ENCODE results near the gene BNC2.

The BNC2 gene

DNA sequence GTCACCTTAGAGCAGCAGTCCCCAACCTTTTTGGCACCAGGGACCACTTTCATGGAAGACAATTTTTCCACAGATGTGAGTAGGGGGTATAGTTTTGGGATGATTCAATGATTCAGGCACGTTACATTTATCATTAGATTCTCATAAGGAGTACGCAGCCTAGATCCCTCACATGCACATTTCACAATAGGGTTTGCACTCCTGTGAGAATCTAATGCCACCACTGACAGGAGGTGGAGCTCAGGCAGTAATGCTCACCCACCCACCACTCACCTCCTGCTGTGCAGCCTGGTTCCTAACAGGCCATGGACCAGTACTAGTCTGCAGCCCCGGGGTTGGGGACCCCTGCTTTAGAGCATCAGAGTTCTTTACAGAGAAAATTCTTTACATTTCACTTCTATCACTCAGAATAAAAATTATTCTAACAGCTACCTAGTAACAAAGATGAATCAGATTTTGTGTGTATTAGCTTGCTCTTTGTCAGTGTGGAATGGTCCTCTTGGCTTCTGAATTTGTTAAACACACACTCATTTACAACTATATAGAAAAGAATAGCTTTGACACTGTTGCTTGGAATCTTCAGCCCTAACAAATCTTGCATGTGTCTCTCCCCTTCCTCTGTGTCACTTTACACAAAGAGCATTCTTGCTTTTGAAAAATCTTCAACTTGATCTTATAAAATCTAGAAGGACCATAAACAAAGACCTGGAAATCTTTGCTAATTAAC, 438.6 kb downstream of the BNC2 start:
- DNase-seq: no peak

DNA sequence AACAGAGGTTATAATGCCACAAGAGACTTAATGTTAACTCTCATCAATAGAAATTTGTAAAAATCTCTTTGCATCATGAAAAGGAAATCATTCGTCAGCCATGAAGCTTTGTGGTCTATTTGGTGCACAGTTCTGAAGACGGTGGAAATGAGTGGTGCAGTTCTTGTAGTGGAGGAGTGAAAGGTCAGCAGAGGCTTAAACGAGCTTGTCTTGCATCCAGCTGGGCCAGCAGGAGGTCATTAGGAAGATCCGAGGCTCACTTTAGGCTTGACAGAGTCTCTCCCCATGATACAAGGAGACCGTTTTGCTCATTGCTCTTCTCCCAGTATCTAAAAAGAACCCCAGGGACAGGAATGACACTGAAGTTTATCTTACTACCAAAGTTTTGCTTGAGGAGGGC, 440.8 kb downstream of the BNC2 start:
- no peak for DNase-seq

GRCh38 chr9:16427873-16428427, 442.5 kb downstream of the BNC2 start:
- no peak for DNase-seq

GRCh38 chr9:16426716-16427115, 443.8 kb downstream of the BNC2 start:
- no peak for DNase-seq

DNA sequence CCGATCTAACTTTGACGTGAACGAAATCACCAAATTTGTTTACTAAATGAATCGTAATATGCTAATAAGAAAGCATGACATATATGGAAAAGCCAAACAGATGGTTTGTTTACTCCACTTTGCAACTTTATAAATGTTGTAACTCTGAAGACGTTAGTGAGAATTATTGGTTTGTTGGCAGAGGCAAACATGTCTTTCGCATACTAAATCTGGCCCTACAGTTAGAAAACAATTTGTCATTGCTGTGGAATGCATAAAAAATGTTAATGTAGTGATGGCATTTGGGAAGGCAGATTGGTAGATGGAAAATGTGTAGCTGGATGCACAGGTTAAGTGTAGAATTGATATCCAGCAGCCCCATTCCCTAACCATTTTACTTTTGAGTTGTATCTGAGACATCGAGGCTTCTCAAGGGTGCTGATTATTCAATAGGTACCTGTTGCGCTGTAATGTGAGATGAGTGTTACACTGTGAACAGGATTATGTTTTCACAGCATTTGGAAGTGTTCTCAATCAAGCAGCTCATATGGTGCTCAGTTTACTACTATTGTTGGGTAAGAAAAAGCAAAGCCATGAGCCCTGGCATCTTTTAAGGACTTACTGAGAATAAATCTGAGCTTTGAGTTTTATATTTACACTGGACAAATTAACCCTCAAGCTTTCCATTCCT, 444.8 kb downstream of the BNC2 start:
- no peak for DNase-seq

DNA sequence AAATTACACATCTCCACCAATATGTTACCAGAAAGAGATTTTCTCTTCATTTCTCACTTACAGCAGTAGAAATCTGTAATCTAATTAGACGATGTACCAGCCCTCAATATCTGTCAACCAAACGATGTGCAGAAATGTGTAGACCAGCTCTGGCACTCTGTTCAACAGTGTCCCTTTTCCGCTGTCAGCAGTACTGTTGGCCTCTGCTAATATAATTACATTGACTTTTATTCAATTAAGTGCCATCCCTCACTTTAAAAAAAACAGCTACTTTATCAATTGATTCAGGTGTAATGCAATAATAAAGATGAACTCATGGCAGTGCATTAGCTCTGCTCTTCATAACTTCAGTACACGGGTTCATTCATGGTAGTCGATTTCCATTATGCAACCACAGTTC, 448.4 kb downstream of the BNC2 start:
- DNase-seq: no peak

DNA sequence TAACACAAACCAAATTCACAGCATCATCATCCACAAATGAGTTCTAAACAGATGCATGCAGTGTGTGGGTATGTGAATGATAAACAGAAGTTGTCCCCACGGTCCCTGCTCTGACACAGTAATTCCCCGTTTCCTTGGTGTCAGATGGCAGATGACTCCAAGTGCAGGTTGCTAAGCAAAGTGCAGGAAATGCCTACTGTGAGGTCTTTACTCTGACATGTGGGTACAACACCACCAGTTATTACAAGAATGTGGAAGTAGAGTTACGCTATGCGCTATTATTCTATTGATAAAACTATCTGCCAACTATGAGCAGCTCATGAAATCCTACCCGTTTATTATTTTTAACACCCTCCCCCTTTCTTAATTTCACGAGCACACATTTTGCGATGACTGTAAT, 448.9 kb downstream of the BNC2 start:
- DNase-seq: no peak

DNA sequence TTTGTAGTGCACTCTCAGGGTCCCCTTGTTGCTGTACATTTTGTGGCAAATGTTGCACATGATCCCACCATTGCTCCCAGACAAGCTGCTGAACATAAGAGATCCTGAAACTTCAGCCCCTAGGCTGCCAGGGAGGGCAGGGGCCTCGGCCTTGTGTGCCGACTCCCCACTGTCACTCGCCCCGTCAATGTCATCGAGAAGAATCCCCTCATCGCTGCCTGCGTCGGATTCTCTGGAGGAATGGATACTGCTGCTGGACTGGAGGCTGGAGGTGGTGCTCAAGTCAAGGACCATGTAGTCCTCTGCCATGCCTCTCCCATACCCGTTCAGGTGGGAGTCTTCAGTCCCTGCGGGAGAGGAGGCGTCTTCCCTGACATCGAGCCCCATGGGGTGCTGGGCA, 451.3 kb downstream of the BNC2 start:
- no peak for DNase-seq

GRCh38 chr9:16418721-16419120, 451.7 kb downstream of the BNC2 start:
- DNase-seq: no peak

- DNase-seq: no peak
These were observed 452.7 kb downstream of the BNC2 start for GRCh38 chr9:16417749-16418148.

GRCh38 chr9:16417161-16417560, 453.3 kb downstream of the BNC2 start:
- no peak for DNase-seq

- DNase-seq: no peak
These were observed 456.0 kb downstream of the BNC2 start for GRCh38 chr9:16414451-16414850.

GRCh38 chr9:16413509-16414016, 456.9 kb downstream of the BNC2 start:
- DNase-seq: no peak

- no peak for DNase-seq
These were observed 457.7 kb downstream of the BNC2 start for GRCh38 chr9:16412740-16413139.

- no peak for DNase-seq
These were observed 459.2 kb downstream of the BNC2 start for GRCh38 chr9:16411311-16411710.

- DNase-seq: no peak
These were observed 459.7 kb downstream of the BNC2 start for GRCh38 chr9:16410601-16411280.

DNA sequence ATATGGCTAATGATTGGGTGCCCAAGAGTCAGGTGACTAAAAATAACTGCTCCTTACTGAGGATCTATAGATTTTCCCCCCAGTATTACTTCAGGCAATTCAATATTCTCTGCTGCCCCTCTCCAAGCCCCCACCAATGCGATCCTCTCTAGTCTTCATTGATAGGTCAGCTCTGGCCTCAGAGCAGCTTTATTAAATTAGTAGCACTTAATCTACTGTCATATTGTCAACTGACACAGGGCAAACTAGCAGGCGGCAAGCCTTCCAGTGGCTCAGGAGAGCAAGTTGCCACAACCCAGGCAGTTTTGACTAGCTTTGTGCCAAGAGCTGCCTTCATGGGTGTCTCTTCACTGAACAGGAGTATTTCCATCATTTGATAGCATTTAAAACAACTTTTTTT, 462.9 kb downstream of the BNC2 start:
- DNase-seq: no peak

- DNase-seq: no peak
These were observed 463.8 kb downstream of the BNC2 start for GRCh38 chr9:16406526-16407225.

DNA sequence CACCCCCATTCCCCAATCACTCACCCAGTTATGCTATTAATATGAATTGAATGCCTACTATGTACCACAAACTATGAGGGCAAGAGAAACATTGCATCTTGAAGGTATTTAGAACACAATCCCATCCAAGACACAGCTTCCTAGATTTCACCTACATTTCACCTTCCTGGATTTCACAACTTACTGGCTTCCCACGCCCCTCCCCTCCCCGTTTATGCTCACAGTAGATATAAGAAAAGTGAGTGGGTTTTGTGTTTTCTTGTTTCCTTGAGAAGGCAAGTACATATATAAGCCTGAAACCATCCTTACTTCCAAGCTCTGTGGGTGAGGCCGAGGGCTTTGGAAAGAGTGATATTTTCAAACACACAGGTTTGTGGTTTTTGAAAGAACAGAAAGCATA, 465.0 kb downstream of the BNC2 start:
- DNase-seq: no peak

GRCh38 chr9:16401701-16402100, 468.8 kb downstream of the BNC2 start:
- DNase-seq: no peak

DNA sequence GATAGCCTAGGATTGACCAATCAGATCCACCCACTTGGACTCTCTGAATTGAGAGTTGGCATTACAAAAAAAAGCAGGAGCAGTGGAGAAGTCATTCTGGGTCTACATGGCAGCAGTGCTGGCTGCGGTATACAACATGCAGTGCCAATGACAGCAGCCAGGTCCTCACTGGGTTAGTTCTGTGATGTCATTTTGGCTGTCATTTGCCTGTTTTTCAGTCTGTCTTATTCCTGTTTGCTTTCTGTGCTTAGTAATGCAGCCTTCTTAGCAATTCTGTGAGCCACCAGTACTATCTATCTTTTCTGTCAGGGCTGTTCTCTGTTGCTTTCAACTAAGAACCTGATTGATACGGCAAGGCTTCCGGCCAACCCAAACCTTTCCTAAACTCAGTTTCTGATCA, 471.8 kb downstream of the BNC2 start:
- no peak for DNase-seq

- DNase-seq: no peak
These were observed 474.1 kb downstream of the BNC2 start for GRCh38 chr9:16396389-16396788.

- DNase-seq: no peak
These were observed 479.1 kb downstream of the BNC2 start for GRCh38 chr9:16391369-16391768.

Data from activated gamma-delta T cell treated with Interleukin-2 at 50 U/mL for 16 hours (primary cell).